Endodermal cell (in vitro differentiated cells): ENCODE measurements around the gene UBXN1. TPM values are rescaled to one million over a fixed set of nuclear protein-coding genes. Genes with fewer than 3 reads are reported as not detected.

Source experiments
- DNase-seq: peaks from one replicate; pipeline ENCODE4 v3.0.0-alpha.2; 2017
- H3K27ac ChIP-seq: 2 replicates; pipeline ENCODE4 v1.5.1; 2013; ENCODE audit warnings: mild to moderate bottlenecking, low read depth, low read length, moderate library complexity
- H3K27me3 ChIP-seq: 2 replicates; pipeline ENCODE4 v1.6.1; 2013; ENCODE audit warnings: mild to moderate bottlenecking, low read length, moderate library complexity; ENCODE audit not compliant: insufficient read depth, control insufficient read depth, poor library complexity, severe bottlenecking
- H3K36me3 ChIP-seq: 2 replicates; pipeline ENCODE4 v1.7.0; 2013; ENCODE audit warnings: mild to moderate bottlenecking, low read length, moderate library complexity; ENCODE audit not compliant: control insufficient read depth, insufficient read depth
- H3K4me1 ChIP-seq: one replicate; pipeline ENCODE4 v1.7.0; 2013; ENCODE audit warnings: low read length; ENCODE audit not compliant: control insufficient read depth, insufficient read depth
- H3K4me3 ChIP-seq: 2 replicates; pipeline ENCODE4 v1.5.1; 2013; ENCODE audit warnings: mild to moderate bottlenecking, low read length, moderate library complexity
- H3K9ac ChIP-seq: 2 replicates; pipeline ENCODE4 v1.6.1; 2013; ENCODE audit warnings: mild to moderate bottlenecking, low read length, moderate library complexity; ENCODE audit not compliant: poor library complexity, severe bottlenecking; ENCODE audit errors: extremely low read depth
- H3K9me3 ChIP-seq: 2 replicates; pipeline ENCODE4 v1.6.1; 2013; ENCODE audit warnings: mild to moderate bottlenecking, low read length, moderate library complexity; ENCODE audit not compliant: control insufficient read depth
- H3K27ac Mint-ChIP-seq: 2 replicates; pipeline ENCODE4 v1.8.0; 2020; ENCODE audit warnings: mixed read lengths
- H3K27me3 Mint-ChIP-seq: 2 replicates; pipeline ENCODE4 v1.8.0; 2021; ENCODE audit warnings: mild to moderate bottlenecking, mixed read lengths; ENCODE audit not compliant: insufficient read depth
- H3K36me3 Mint-ChIP-seq: 2 replicates; pipeline ENCODE4 v1.8.0; 2020; ENCODE audit warnings: low read depth, mixed read lengths
- H3K4me1 Mint-ChIP-seq: 2 replicates; pipeline ENCODE4 v1.8.0; 2020; ENCODE audit warnings: mixed read lengths
- H3K4me3 Mint-ChIP-seq: 2 replicates; pipeline ENCODE4 v1.8.0; 2020; ENCODE audit warnings: mild to moderate bottlenecking, moderate library complexity, mixed read lengths
- H3K9me3 Mint-ChIP-seq: 2 replicates; pipeline ENCODE4 v1.8.0; 2020; ENCODE audit warnings: mild to moderate bottlenecking, mixed read lengths
- WGBS, 2 experiments: methylation state at CpG; one replicate each; pipeline versions ENCODE4 v1.1.5 to v1.1.7; 2013; ENCODE audit warnings: missing lambda C conversion rate in 2 of 2, mixed read lengths in 1 of 2; ENCODE audit not compliant: insufficient coverage in 1 of 2, insufficient read length in 1 of 2; 5-methylcytosine and 5-hydroxymethylcytosine counted together
- total RNA-seq, 2 donors: library from RNA; stranded (reverse); fragmentation: NEBNext Ultra II Directional in 1 of 2; extraction: Animal tissue kit (Norgen Biotek cat#: 25700) in 1 of 2; gene quantifications; 2 replicates in 1 of 2; 3 replicates in 1 of 2; pipeline ENCODE4 v1.2.1, GENCODE V29; 2021
- TF ChIP-seq, protein P1 (sequence below): fragments of 200-600 bp; sonication (generic); conservative IDR thresholded peaks from 2 replicates; pipeline ENCODE4 v1.5.0; 2021; ENCODE audit warnings: antibody characterized with exemption, mild to moderate bottlenecking

The UBXN1 gene
- total RNA-seq, 2 donors from 2014 or later = 89.3 to 96.6 TPM

GRCh38 chr11:62716206-62716605 lies 37.3 kb upstream of the UBXN1 start:
- Mint-ChIP-seq H3K9me3 (no peaks in the 10 kb centered on the region), H3K27me3 (no peaks in the 10 kb centered on the region), H3K36me3 (peaks cover 88% of the 10 kb centered on the region), H3K27ac (peak overlapping the region; percentile 39), H3K4me3 (no peak overlapping the region), H3K4me1 (peaks cover 29% of the 10 kb centered on the region)
- H3K9me3 ChIP-seq = no peaks in the 10 kb centered on the region
- 95 to 100% methylated on average over 5 of the region's 5 CpGs for WGBS, 2 experiments
- H3K4me1 ChIP-seq = no peaks in the 10 kb centered on the region
- H3K27ac ChIP-seq = no peak overlapping the region
- TF ChIP-seq, protein P1, sequence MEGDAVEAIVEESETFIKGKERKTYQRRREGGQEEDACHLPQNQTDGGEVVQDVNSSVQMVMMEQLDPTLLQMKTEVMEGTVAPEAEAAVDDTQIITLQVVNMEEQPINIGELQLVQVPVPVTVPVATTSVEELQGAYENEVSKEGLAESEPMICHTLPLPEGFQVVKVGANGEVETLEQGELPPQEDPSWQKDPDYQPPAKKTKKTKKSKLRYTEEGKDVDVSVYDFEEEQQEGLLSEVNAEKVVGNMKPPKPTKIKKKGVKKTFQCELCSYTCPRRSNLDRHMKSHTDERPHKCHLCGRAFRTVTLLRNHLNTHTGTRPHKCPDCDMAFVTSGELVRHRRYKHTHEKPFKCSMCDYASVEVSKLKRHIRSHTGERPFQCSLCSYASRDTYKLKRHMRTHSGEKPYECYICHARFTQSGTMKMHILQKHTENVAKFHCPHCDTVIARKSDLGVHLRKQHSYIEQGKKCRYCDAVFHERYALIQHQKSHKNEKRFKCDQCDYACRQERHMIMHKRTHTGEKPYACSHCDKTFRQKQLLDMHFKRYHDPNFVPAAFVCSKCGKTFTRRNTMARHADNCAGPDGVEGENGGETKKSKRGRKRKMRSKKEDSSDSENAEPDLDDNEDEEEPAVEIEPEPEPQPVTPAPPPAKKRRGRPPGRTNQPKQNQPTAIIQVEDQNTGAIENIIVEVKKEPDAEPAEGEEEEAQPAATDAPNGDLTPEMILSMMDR = no peak
- no peak for DNase-seq
- no peak overlapping the region for H3K4me3 ChIP-seq
- peaks cover 93% of the 10 kb centered on the region for H3K36me3 ChIP-seq
- H3K27me3 ChIP-seq = no peaks in the 10 kb centered on the region
- H3K9ac ChIP-seq = no peak overlapping the region

GRCh38 chr11:62715150-62716130 lies 36.6 kb upstream of the UBXN1 start:
- Mint-ChIP-seq H3K4me3 (no peak overlapping the region), H3K27me3 (no peaks in the 10 kb centered on the region), H3K36me3 (peaks cover 87% of the 10 kb centered on the region), H3K9me3 (no peaks in the 10 kb centered on the region), H3K4me1 (peaks cover 29% of the 10 kb centered on the region), H3K27ac (peak overlapping the region; percentile 39)
- 97 to 98% methylated on average over 15 to 23 of the region's 24 CpGs for WGBS, 2 experiments
- no peaks in the 10 kb centered on the region for H3K27me3 ChIP-seq
- H3K27ac ChIP-seq = no peak overlapping the region
- DNase-seq = no peak
- H3K36me3 ChIP-seq = peaks cover 93% of the 10 kb centered on the region
- H3K4me1 ChIP-seq = no peaks in the 10 kb centered on the region
- H3K4me3 ChIP-seq = no peak overlapping the region
- no peak overlapping the region for H3K9ac ChIP-seq
- no peaks in the 10 kb centered on the region for H3K9me3 ChIP-seq
- TF ChIP-seq, protein P1 = peak; percentile 47

- H3K9me3 ChIP-seq = no peaks in the 10 kb centered on the region
- H3K9ac ChIP-seq = no peak overlapping the region
- H3K36me3 ChIP-seq = peaks cover 81% of the 10 kb centered on the region
- DNase-seq = no peak
- Mint-ChIP-seq H3K4me3 (no peak overlapping the region), H3K9me3 (no peaks in the 10 kb centered on the region), H3K27me3 (no peaks in the 10 kb centered on the region), H3K4me1 (peaks cover 45% of the 10 kb centered on the region), H3K27ac (peak overlapping the region; percentile 76), H3K36me3 (peaks cover 71% of the 10 kb centered on the region)
- no peak overlapping the region for H3K27ac ChIP-seq
- H3K4me1 ChIP-seq = peaks cover 9% of the 10 kb centered on the region
- no peaks in the 10 kb centered on the region for H3K27me3 ChIP-seq
- no peak overlapping the region for H3K4me3 ChIP-seq
- 86 to 100% methylated on average over 1 to 2 of the region's 2 CpGs for WGBS, 2 experiments
- TF ChIP-seq, protein P1 = peak; percentile 24
Observed at GRCh38 chr11:62713343-62713742, 34.5 kb upstream of the UBXN1 start.
